ENCODE measurements around the gene GLS.

- TF ChIP-seq RAD21 (IDR thresholded peaks at IDR 0.05; ENCODE audit: low read depth) (no peak), FOXM1 (IDR thresholded peaks at IDR 0.05; ENCODE audit: borderline replicate concordance, low read depth) (no peak), YY1 (IDR thresholded peaks at IDR 0.05; ENCODE audit: low read depth) (no peak), TCF12 (IDR thresholded peaks at IDR 0.05; ENCODE audit: low read depth) (no peak), REST (IDR thresholded peaks at IDR 0.05; ENCODE audit: low read depth) (no peak), CREB1 (IDR thresholded peaks at IDR 0.05; ENCODE audit: low read depth) (no peak), NFIC (IDR thresholded peaks at IDR 0.05) (no peak), TAF1 (IDR thresholded peaks at IDR 0.05; ENCODE audit: low read depth) (no peak), CEBPB (IDR thresholded peaks at IDR 0.05) (no peak), ZBTB7A (IDR thresholded peaks at IDR 0.05; ENCODE audit: low read depth) (no peak)
- TF ChIP-seq, protein P1, sequence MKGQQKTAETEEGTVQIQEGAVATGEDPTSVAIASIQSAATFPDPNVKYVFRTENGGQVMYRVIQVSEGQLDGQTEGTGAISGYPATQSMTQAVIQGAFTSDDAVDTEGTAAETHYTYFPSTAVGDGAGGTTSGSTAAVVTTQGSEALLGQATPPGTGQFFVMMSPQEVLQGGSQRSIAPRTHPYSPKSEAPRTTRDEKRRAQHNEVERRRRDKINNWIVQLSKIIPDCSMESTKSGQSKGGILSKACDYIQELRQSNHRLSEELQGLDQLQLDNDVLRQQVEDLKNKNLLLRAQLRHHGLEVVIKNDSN (IDR thresholded peaks at IDR 0.05), result no peak
- TF ChIP-seq, protein P2, sequence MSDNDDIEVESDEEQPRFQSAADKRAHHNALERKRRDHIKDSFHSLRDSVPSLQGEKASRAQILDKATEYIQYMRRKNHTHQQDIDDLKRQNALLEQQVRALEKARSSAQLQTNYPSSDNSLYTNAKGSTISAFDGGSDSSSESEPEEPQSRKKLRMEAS (IDR thresholded peaks at IDR 0.05), result no peak
These were observed 68.0 kb downstream of the GLS start for GRCh38 chr2:190948671-190949070.

All from Ishikawa (cell line).